OCI-LY3 (cell line): Measurements from ENCODE around the gene IRX4.

Experiments
- CTCF ChIP-seq: fragments of 200-600, 300-600 bp; sonication (generic); IDR thresholded peaks from 2 replicates; pipeline ENCODE4 v1.5.1; 2014; ENCODE audit warnings: antibody characterized with exemption, low read length, low read depth
- EZH2phosphoT487 ChIP-seq: fragments of 200-600 bp; shearing (Covaris generic); IDR thresholded peaks from 2 replicates; pipeline ENCODE4 v1.6.1; 2018; ENCODE audit warnings: antibody characterized with exemption, mixed run types, low read depth

DNA sequence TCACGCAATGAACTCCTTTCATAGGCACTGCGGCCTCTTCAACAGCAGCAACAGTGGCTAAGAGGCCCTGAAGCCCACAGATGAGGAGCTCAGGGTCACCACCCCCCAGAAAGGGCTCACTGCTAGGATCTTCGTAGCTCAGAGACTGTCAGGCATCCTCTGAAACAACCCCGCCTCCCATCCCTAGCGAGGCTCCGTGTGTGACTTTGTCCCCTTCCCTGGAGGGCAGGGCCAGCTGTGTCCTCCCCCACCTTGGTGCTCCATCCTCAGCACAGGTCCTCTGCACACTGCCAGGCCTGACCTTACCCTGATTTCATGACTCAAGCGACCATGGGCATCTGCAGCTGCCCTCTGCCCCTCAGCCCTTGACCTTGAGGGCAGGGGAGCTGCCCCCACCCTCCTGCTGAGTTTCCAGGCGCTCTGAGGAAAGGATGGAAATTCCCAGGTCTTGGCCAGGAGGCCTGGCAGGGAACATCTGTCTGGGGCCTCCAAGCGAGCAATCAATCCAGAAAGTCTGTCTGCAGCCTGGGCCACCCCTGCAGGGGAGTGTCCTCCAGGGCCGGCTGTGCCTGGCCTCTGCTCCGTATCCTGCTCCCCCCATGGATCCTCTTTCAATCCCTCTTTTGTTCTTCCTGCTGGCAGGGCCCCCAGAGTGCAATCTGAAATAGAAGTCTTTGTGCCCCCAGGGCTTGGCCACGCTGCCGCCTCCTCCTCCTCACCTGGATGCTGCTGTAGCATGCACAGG, 6.8 kb upstream of the IRX4 start:
- TF ChIP-seq CTCF = no peak
- TF ChIP-seq EZH2phosphoT487 = no peak
